ENCODE measurements around the gene PLAA.

The PLAA gene

DNA sequence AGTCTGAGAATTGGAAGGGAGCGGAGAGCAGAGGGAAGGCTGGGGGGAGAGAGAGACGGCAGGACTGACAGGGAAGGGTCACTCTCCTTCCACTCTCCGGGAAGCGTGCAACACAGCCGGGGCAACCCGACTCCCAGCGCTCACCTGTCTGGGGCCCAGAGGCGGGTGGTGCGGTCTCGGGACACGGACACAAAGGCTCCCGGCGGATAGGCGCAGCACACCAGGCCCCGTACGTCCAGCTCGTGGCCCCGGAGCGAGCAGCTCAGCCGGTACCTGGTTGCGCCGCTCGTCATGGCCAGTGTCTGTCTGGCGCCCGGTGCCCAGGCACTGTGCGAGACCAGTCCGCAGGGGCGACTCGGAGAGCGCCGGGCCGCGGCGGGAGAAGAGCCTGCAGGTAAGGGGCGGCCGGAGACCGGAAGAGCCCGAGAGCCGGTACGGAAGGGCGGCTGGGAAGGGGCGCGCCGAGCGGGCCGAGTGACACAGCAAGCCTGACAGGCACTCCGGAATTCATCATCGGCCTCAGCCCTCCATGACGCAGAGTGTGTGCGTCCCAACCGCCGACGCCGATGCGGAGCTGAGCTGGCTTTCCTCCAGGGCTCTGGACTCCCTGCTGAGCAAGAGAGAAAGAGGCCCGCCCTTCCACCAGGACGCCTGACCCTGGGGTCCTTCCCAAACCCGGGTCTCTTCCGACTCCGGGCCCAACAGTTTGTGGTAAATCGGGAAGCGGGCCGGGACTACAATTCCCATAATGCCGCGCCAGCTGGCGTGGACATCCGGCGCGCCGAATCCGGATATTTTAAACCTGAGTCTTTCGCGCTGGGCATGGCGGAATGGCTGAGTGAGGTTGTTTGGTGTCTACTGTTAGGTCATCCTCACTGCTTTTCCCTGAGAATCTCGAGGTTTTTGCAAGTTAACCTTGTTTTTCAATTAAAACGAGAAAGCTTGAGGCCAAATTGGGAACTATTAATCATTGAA is at the start of gene PLAA:
PLAA (minus strand) TSS at position 490 of the 975 bp plus-strand sequence; CDS start at position 293, 197 bp downstream.
- Histone ChIP-seq H3K4me3 (ENCODE audit: low read length) (peak within 1 kb of the TSS; percentile 98), H2AFZ (ENCODE audit: low read depth, low read length) (peak within 1 kb of the TSS; percentile 85), H3K9me3 (ENCODE audit: low read length) (no peaks in the 10 kb centered on the region), H3K4me1 (ENCODE audit: insufficient read depth, low read length) (peaks cover 24% of the 10 kb centered on the region), H3K27me3 (ENCODE audit: insufficient read depth, low read length) (no peaks in the 10 kb centered on the region), H3K36me3 (ENCODE audit: insufficient read depth, low read length) (peaks cover 4% of the 10 kb centered on the region)

DNA sequence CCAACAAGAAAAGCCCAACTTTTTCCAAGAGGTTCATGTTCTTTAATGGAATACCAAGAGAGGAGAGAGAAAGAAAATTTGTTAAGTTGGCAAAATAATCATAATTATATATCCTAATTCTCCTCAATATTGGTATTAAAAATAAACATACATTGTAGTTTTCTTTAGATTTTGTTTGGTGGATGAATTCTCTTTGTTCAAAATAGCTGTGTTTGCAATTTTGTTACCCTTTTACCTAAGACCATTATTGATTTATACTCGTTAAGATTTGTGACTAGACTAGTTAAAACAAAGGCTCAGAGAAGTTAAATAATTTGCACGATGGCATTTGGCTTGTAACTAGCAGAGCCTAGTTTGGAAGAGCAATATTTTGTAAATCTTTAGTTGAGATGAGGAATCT is 48.8 kb upstream of the PLAA start:
- Histone ChIP-seq H3K9me3 (ENCODE audit: low read length) (no peaks in the 10 kb centered on the region), H3K27me3 (ENCODE audit: insufficient read depth, low read length) (no peaks in the 10 kb centered on the region), H3K36me3 (ENCODE audit: insufficient read depth, low read length) (peaks cover 10% of the 10 kb centered on the region), H3K4me3 (ENCODE audit: low read length) (no peak overlapping the region), H2AFZ (ENCODE audit: low read depth, low read length) (no peak overlapping the region), H3K4me1 (ENCODE audit: insufficient read depth, low read length) (no peaks in the 10 kb centered on the region)

DNA sequence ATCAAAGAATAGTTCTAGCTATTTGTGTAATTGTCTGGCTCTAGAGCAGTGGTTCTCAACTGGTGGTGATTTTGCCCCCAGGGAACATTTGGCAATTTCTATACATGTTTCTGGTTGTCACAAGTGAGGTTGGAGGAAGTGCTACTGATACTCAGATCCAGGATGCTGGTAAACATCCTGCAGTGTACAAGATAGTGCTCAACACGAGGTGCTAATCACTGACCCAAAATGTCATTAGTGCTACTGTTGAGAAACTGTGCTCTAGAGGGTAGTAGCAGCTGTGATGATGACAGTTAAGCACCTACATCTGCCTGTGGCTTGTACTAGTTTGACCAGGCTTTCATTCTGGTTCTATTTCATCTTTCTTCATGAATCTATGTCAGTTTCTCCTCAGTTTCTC is 36.3 kb upstream of the PLAA start:
- Histone ChIP-seq H3K4me1 (ENCODE audit: insufficient read depth, low read length) (no peaks in the 10 kb centered on the region), H3K36me3 (ENCODE audit: insufficient read depth, low read length) (peaks cover 23% of the 10 kb centered on the region)

DNA sequence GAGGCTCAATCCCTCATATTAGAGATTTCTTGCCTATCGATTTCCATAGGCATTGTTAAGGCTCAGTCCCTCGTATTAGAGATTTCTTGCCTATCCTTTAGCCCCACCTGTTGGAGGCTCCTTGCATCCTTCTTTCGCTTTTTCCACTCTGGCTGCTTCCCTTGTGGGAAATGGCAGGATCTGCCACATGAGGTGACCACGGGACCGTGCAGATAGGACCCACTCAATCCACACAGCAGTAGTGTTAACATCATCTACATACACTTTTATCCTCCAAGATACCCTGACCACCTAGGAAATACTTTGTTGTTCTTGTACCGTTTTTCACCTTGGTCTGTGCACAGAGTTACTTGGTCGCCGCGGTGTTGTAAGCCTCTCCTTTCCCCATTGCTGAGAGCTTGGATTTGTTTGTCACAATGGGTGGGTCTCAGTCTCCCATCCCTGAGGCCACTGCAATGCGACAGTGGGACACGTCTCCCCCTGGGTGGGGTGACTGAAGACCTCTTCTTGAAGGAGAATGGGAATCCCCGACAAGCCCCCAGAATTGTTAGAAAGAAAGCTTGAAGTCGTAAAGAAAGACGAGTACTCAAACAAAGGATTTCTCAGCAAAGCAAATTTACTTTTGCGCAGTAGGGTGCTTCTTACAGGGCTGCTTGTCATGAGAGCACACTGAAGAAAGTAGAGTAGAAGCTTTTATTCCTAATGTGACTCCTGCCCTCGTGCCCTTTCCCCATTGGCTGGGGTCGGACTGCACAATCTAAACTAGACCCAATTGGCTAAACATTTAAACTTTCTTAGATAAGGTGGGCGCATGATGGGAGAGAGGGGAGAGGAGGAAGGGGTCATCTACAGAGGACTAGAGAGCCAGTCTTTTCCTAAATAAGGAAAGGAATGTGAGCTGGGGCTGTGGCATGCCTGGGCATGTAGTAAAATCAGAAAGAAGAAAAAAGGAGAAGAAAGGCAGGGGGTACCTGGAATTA is 29.0 kb upstream of the PLAA start:
- no peaks in the 10 kb centered on the region for H3K9me3 ChIP-seq (ENCODE audit: low read length)
- no peak overlapping the region for H3K4me3 ChIP-seq (ENCODE audit: low read length)

More for the DNA sequence above, 36.3 kb upstream of the PLAA start:
- no peaks in the 10 kb centered on the region for H3K9me3 ChIP-seq (ENCODE audit: low read length)
- H3K4me3 ChIP-seq (ENCODE audit: low read length): no peak overlapping the region
- H3K27me3 ChIP-seq (ENCODE audit: insufficient read depth, low read length): no peaks in the 10 kb centered on the region
- H2AFZ ChIP-seq (ENCODE audit: low read depth, low read length): no peak overlapping the region

DNA sequence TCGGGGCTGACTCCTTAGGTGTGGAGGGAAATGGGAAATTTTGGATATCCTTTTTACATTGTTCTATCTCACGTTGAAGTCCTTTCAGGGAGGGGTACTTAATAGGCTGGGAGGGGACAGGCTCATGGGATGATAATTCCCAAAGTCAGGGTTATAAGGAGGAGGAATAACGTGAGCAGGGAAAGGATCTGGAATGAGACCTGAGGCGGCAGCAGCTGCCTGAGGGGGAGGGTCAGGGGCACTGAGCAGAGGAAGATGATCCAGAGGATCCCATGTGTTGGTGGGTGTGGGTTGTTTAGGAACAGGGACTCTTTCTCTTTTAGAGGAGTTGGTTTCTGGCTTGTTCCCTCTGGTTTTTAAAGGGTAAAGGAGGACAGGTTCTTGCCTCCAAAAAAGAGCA is 27.9 kb upstream of the PLAA start:
- peaks cover 3% of the 10 kb centered on the region for H3K4me1 ChIP-seq (ENCODE audit: insufficient read depth, low read length)
- no peak overlapping the region for H3K4me3 ChIP-seq (ENCODE audit: low read length)
- no peaks in the 10 kb centered on the region for H3K9me3 ChIP-seq (ENCODE audit: low read length)
- no peak overlapping the region for H2AFZ ChIP-seq (ENCODE audit: low read depth, low read length)
- H3K27me3 ChIP-seq (ENCODE audit: insufficient read depth, low read length): no peaks in the 10 kb centered on the region
- peaks cover 7% of the 10 kb centered on the region for H3K36me3 ChIP-seq (ENCODE audit: insufficient read depth, low read length)

More for the DNA sequence above, 29.0 kb upstream of the PLAA start:
- no peaks in the 10 kb centered on the region for H3K27me3 ChIP-seq (ENCODE audit: insufficient read depth, low read length)
- H3K36me3 ChIP-seq (ENCODE audit: insufficient read depth, low read length): peaks cover 7% of the 10 kb centered on the region
- H2AFZ ChIP-seq (ENCODE audit: low read depth, low read length): no peak overlapping the region
- peaks cover 3% of the 10 kb centered on the region for H3K4me1 ChIP-seq (ENCODE audit: insufficient read depth, low read length)

DNA sequence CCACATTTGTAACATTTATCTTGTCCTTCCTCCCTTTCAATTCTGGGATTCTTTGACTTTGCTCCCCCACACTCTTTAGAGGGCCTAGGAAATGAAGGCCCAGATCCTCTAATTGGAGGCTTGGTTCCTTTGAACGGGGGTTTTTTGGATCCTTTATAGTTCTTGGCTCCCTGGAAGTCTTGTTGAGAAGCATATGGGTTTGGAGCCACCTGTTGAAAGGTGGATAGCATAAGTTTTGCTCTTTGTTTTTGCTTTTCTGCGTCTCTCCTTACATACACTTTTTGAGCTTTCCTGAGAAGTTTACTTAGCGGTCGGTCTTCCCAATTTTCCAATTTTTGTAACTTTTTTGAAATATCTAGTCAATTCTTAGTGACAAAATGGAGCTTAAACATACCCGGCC is 26.9 kb upstream of the PLAA start:
- Histone ChIP-seq H2AFZ (ENCODE audit: low read depth, low read length) (no peak overlapping the region), H3K36me3 (ENCODE audit: insufficient read depth, low read length) (peaks cover 7% of the 10 kb centered on the region), H3K27me3 (ENCODE audit: insufficient read depth, low read length) (no peaks in the 10 kb centered on the region), H3K9me3 (ENCODE audit: low read length) (no peaks in the 10 kb centered on the region), H3K4me3 (ENCODE audit: low read length) (no peak overlapping the region), H3K4me1 (ENCODE audit: insufficient read depth, low read length) (peaks cover 3% of the 10 kb centered on the region)

DNA sequence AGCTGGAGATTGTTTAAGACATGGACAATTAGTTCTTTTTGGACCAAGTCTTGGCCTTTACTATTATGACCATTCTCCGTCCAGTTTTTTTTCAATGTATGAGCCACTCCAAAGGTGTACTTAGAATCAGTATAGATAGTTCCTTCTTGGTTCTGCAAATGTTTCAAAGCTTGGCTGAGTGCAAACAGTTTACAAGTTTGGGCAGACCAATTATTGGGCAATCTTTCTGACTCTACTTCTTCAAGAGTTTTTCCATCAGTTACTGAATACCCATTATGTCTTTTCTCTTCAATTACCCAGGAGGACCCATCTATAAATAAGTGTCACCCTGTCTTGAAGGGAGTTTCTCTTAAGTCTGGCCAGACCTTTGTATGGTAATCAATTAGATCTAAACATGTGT is 24.7 kb upstream of the PLAA start:
- Histone ChIP-seq H3K4me1 (ENCODE audit: insufficient read depth, low read length) (peaks cover 3% of the 10 kb centered on the region), H3K9me3 (ENCODE audit: low read length) (no peaks in the 10 kb centered on the region), H2AFZ (ENCODE audit: low read depth, low read length) (no peak overlapping the region), H3K36me3 (ENCODE audit: insufficient read depth, low read length) (peaks cover 2% of the 10 kb centered on the region), H3K27me3 (ENCODE audit: insufficient read depth, low read length) (no peaks in the 10 kb centered on the region), H3K4me3 (ENCODE audit: low read length) (no peak overlapping the region)

DNA sequence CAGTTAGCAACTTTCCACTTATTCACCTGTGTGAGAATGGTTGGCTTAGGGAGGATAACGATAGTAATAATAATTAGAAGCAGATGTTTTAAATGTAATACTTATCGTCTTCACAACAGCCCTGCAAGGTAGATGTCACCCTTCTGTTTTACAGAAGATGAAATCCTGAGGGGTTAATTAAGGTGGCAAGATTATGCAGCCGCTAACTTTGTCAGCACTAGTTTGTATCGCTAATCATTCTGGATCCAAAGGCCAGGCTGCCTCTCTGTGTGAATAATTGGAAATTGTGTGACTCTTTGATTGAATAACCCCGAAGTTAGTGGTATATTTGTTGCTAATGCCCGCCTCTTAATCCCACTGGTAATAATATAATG is 9.8 kb upstream of the PLAA start:
- Histone ChIP-seq H3K36me3 (ENCODE audit: insufficient read depth, low read length) (peaks cover 2% of the 10 kb centered on the region), H2AFZ (ENCODE audit: low read depth, low read length) (peak overlapping the region; percentile 57), H3K4me3 (ENCODE audit: low read length) (peak overlapping the region; percentile 60), H3K4me1 (ENCODE audit: insufficient read depth, low read length) (peaks cover 8% of the 10 kb centered on the region), H3K27me3 (ENCODE audit: insufficient read depth, low read length) (no peaks in the 10 kb centered on the region), H3K9me3 (ENCODE audit: low read length) (no peaks in the 10 kb centered on the region)

DNA sequence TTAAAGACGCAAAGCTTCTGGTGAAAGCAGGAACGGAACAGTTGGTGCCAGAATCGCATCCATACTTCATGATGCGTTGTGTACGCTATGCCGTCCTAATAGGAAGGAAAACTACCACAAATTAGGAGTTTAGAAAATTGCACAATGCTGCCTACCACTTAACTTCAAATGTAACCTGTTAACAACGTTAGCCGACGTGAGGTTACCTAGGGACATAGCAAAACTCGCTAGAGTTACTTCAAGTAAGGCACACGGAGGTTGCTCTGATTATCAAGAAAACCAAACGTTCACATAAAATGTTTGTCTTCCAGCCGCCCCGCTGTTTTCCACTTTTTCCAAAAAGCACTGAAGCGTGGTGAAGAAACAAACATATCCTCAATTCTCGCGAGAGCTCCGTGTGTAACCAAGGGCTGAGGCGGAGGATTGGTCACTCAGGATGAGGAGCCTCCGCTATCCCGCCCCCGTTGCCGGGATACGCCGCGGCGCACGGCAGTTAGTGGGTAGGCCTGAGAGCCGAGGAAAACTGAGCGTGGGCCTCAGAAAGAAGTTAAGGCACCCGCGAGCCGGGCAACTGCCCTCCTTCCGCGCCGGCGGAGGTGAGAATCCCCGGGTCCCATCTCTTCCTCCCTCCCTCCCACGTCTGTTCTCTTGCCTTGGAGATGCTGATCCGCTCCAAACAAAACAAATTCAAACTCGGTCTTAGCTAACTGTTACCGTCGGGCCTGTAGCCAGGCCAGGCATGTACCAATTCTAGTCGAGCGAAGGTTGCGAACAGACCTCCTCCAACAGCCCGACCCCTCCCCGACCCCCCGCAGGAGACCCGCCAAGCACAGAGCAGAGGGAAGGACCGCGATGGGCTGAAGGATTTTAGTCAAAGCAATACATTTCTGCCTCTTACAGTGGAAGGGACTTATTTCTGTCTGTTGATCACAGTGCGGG is 9.1 kb upstream of the PLAA start, which contains the start of gene IFT74:
IFT74 (plus strand) TSS at position 492 of the 939 bp plus-strand sequence. CDS start 5,556 bp downstream, outside the sequence.
- H3K9me3 ChIP-seq (ENCODE audit: low read length): no peaks in the 10 kb centered on the region

DNA sequence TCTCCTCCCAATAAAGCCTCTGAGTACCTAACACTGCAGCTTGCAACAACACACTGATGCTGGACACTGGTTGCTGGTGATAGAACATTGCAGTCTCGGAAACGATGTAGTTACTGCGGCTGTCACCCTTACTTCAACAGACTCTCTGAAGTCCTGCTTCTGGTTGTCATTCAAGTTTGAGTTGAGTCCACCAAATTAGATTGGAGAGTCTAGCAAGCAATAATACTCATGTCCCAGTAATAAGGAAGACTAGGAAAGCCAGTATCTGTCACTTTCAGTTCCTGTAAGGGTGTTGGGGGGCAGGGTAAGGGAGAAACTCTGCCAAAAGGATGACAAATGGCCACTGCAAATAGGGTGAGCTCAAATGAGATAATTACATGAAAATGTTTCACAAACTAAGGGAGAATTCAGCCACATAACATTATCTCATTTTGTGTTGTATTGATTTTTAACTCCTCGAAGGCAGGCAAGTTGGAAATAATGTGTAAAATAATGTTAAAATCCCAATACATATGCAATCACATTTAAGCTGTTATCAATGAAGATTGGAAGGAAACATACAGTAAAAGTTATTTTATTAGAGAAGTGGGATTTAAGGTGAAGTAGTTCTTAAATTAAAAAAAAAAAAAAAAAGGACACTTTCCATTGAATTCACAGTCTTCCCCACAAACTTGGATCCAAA is 8.3 kb upstream of the PLAA start:
- peak overlapping the region; percentile 60 for H3K4me3 ChIP-seq (ENCODE audit: low read length)
- H3K36me3 ChIP-seq (ENCODE audit: insufficient read depth, low read length): no peaks in the 10 kb centered on the region
- H3K4me1 ChIP-seq (ENCODE audit: insufficient read depth, low read length): peaks cover 8% of the 10 kb centered on the region
- H3K27me3 ChIP-seq (ENCODE audit: insufficient read depth, low read length): no peaks in the 10 kb centered on the region
- H2AFZ ChIP-seq (ENCODE audit: low read depth, low read length): peak overlapping the region; percentile 57
- no peaks in the 10 kb centered on the region for H3K9me3 ChIP-seq (ENCODE audit: low read length)

More for the DNA sequence above, 9.1 kb upstream of the PLAA start, which contains the start of gene IFT74:
- Histone ChIP-seq H3K27me3 (ENCODE audit: insufficient read depth, low read length) (no peaks in the 10 kb centered on the region), H3K36me3 (ENCODE audit: insufficient read depth, low read length) (no peaks in the 10 kb centered on the region), H3K4me3 (ENCODE audit: low read length) (peak within 1 kb of the TSS; percentile 60), H2AFZ (ENCODE audit: low read depth, low read length) (peak within 1 kb of the TSS; percentile 57), H3K4me1 (ENCODE audit: insufficient read depth, low read length) (peaks cover 8% of the 10 kb centered on the region)

DNA sequence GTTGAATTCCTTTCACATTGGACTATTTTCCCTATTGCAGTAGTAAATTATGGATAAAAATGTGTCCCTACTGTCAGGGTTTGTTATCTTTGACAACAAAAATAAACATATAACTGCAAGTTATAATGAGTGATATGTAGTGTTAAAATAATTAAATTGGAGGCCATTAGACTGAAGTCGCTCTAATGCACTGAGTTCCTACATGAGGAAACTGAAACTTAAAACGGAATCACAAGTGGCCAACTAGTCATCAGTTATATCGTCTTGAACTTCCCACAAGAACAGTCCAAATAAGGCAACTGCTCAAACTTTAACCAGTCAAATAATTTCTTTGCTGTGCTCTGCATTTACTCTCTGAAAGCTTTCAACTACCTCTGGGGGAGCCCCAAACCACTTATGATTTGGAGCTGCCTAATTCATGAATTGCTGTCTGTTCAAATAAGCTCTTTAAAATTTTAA is 7.0 kb upstream of the PLAA start:
- Histone ChIP-seq H3K36me3 (ENCODE audit: insufficient read depth, low read length) (no peaks in the 10 kb centered on the region), H3K4me1 (ENCODE audit: insufficient read depth, low read length) (peaks cover 8% of the 10 kb centered on the region), H3K4me3 (ENCODE audit: low read length) (no peak overlapping the region), H2AFZ (ENCODE audit: low read depth, low read length) (no peak overlapping the region), H3K27me3 (ENCODE audit: insufficient read depth, low read length) (no peaks in the 10 kb centered on the region), H3K9me3 (ENCODE audit: low read length) (no peaks in the 10 kb centered on the region)

All from neuron (in vitro differentiated cells).